A549 (cell line): ENCODE data around the gene ADARB2. TPM values are rescaled to one million over a fixed set of nuclear protein-coding genes. Genes with fewer than 3 reads are reported as not detected.

Source experiments
- ATAC-seq, 2 experiments: fragments of 200-7000 bp in 1 of 2; fragments of >200 bp in 1 of 2; cut with Nextera tagmentation in 1 of 2; cut with Tn5 transposase in 1 of 2; 3 replicates each; pipeline versions ENCODE4 v1.8.0 to v1.9.1; 2018 to 2020; ENCODE audit warnings: mild to moderate bottlenecking in 1 of 2, moderate library complexity in 1 of 2
- CTCF ChIA-PET: fragments of 300-600 bp; sonication (Branson Sonifier 250); formaldehyde crosslinking; extraction: SDS; loops from one replicate; lab custom pipeline; 2021; ENCODE audit warnings: antibody characterized with exemption, inconsistent platforms; lab: Yijun Ruan, JAX
- POLR2A ChIA-PET: fragments of 350-600 bp; formaldehyde crosslinking; extraction: SDS; loops from one replicate; lab custom pipeline; 2021; ENCODE audit warnings: antibody characterized with exemption, inconsistent platforms; lab: Yijun Ruan, JAX
- DNase-seq, 2 experiments: peaks; one replicate each; pipeline versions ENCODE4 v3.0.0 to v3.0.0-alpha.2; 2011 to 2016; ENCODE audit warnings: low read depth in 1 of 2, low spot score in 1 of 2
- FAIRE-seq: peaks from 2 replicates; lab custom pipeline; 2011; peaks lifted over from hg19 to GRCh38; lab: Jason Lieb, UNC
- H3K27ac ChIP-seq, 2 experiments: fragments of >200 bp; sonication (Bioruptor Twin); formaldehyde crosslinking; 3 replicates each; pipeline ENCODE4 v1.5.1; 2016 to 2017
- H3K4me1 ChIP-seq: fragments of >200 bp; sonication (Bioruptor Twin); formaldehyde crosslinking; 3 replicates; pipeline ENCODE4 v1.6.1; 2016
- H3K4me2 ChIP-seq: fragments of >200 bp; sonication (Bioruptor Twin); formaldehyde crosslinking; 3 replicates; pipeline ENCODE4 v1.6.1; 2016
- H3K4me3 ChIP-seq: fragments of >200 bp; sonication (Bioruptor Twin); formaldehyde crosslinking; 3 replicates; pipeline ENCODE4 v1.5.1; 2016
- H3K9me3 ChIP-seq: fragments of >200 bp; sonication (Bioruptor Twin); formaldehyde crosslinking; 3 replicates; pipeline ENCODE4 v1.6.1; 2016
- BHLHE40 ChIP-seq: IDR thresholded peaks from 2 replicates; pipeline ENCODE4 v1.6.1; 2012; ENCODE audit warnings: low read depth, low read length, inconsistent platforms
- CEBPB ChIP-seq, 2 experiments: fragments of >200 bp in 1 of 2; sonication (Bioruptor Twin) in 1 of 2; formaldehyde crosslinking in 1 of 2; IDR thresholded peaks; 2 replicates each; pipeline ENCODE4 v1.6.1; 2012 to 2016
- CHD4 ChIP-seq: fragments of 200-600 bp; sonication (generic); IDR thresholded peaks from 2 replicates; pipeline ENCODE4 v1.6.1; 2016; ENCODE audit warnings: antibody characterized with exemption, mild to moderate bottlenecking, borderline replicate concordance
- E2F6 ChIP-seq: IDR thresholded peaks from 2 replicates; pipeline ENCODE4 v1.6.1; 2012; ENCODE audit warnings: low read depth, borderline replicate concordance
- ESRRA ChIP-seq: fragments of 150-350 bp; IDR thresholded peaks from 2 replicates; pipeline ENCODE4 v1.6.1; 2014; ENCODE audit warnings: mild to moderate bottlenecking, low read length, borderline replicate concordance
- FOSB ChIP-seq: fragments of 250-450 bp; sonication (Bioruptor Pico); IDR thresholded peaks from 2 replicates; pipeline ENCODE4 v1.5.0; 2020; ENCODE audit warnings: mild to moderate bottlenecking, moderate library complexity
- HEYL ChIP-seq: fragments of 250-450 bp; sonication (Bioruptor Pico); IDR thresholded peaks from 2 replicates; pipeline ENCODE4 v1.8.0; 2021; ENCODE audit warnings: mild to moderate bottlenecking, moderate library complexity
- HOXA7 ChIP-seq: fragments of 250-450 bp; sonication (Bioruptor Pico); IDR thresholded peaks from 2 replicates; pipeline ENCODE4 v1.5.0; 2020; ENCODE audit warnings: mild to moderate bottlenecking, moderate library complexity
- HOXB13 ChIP-seq: fragments of 250-450 bp; sonication (Bioruptor Pico); IDR thresholded peaks from 2 replicates; pipeline ENCODE4 v1.5.0; 2020; ENCODE audit warnings: low read depth, mild to moderate bottlenecking, moderate library complexity
- KDM5A ChIP-seq: fragments of 200-600 bp; sonication (generic); IDR thresholded peaks from 2 replicates; pipeline ENCODE4 v1.6.1; 2016; ENCODE audit warnings: antibody characterized with exemption, mild to moderate bottlenecking
- MAZ ChIP-seq: fragments of 150-350 bp; IDR thresholded peaks from 2 replicates; pipeline ENCODE4 v1.6.1; 2014; ENCODE audit warnings: antibody characterized with exemption, low read depth, low read length, borderline replicate concordance
- NPAS2 ChIP-seq: fragments of 250-450 bp; sonication (Bioruptor Pico); IDR thresholded peaks from 2 replicates; pipeline ENCODE4 v1.8.0; 2022; ENCODE audit warnings: mild to moderate bottlenecking, moderate library complexity, borderline replicate concordance
- PBX3 ChIP-seq: IDR thresholded peaks from 2 replicates; pipeline ENCODE4 v1.6.1; 2012
- RCOR1 ChIP-seq: fragments of 150-350 bp; IDR thresholded peaks from 2 replicates; pipeline ENCODE4 v1.6.1; 2014; ENCODE audit warnings: antibody characterized with exemption, low read length, low read depth
- RFX5 ChIP-seq: fragments of 450-650 bp; IDR thresholded peaks from 2 replicates; pipeline ENCODE4 v1.7.1; 2014; ENCODE audit warnings: antibody characterized with exemption, mild to moderate bottlenecking, moderate library complexity
- SMC3 ChIP-seq: fragments of >200 bp; sonication (Bioruptor Twin); formaldehyde crosslinking; IDR thresholded peaks from 3 replicates; pipeline ENCODE4 v1.6.1; 2018; ENCODE audit warnings: inconsistent platforms
- TFCP2L1 ChIP-seq: fragments of 250-450 bp; sonication (Bioruptor Pico); IDR thresholded peaks from 2 replicates; pipeline ENCODE4 v1.5.0; 2021; ENCODE audit warnings: mild to moderate bottlenecking
- ZC3H11A ChIP-seq: fragments of 450-650 bp; IDR thresholded peaks from 2 replicates; pipeline ENCODE4 v1.6.1; 2014; ENCODE audit warnings: antibody characterized with exemption, mild to moderate bottlenecking
- ZNF302 ChIP-seq: fragments of 250-450 bp; sonication (Bioruptor Pico); IDR thresholded peaks from 2 replicates; pipeline ENCODE4 v1.9.0; 2021; ENCODE audit warnings: inconsistent platforms, mild to moderate bottlenecking, moderate library complexity
- WGBS: methylation state at CpG from one replicate; pipeline ENCODE4 v1.1.6; 2017; ENCODE audit errors: missing lambda C conversion rate; 5-methylcytosine and 5-hydroxymethylcytosine counted together
- polyA plus RNA-seq, 4 experiments: library from polyadenylated mRNA; depleted of rRNA in 3 of 4; stranded (reverse); fragments of >200 nt; fragmentation: RNase III in 1 of 4; extraction: RNeasy Plus Mini Kit Qiagen cat#74134 plus additional on column Dnase treatment in 1 of 4; gene quantifications; 2 replicates in 3 of 4; 3 replicates in 1 of 4; pipeline ENCODE4 v1.2.3, GENCODE V29; 2011 to 2017
- TF ChIP-seq, protein P1 (sequence below): fragments of 150-350 bp; IDR thresholded peaks from 2 replicates; pipeline ENCODE4 v1.6.1; 2014; ENCODE audit warnings: low read depth, mild to moderate bottlenecking, low read length
- TF ChIP-seq, protein P2 (sequence below): fragments of 250-450 bp; sonication (Bioruptor Pico); IDR thresholded peaks from 2 replicates; pipeline ENCODE4 v1.5.0; 2020; ENCODE audit warnings: low read depth, mild to moderate bottlenecking, moderate library complexity

The ADARB2 gene
- polyA plus RNA-seq, 2 of the 4 experiments (the other 2 are of a cell fraction) = not detected

DNA sequence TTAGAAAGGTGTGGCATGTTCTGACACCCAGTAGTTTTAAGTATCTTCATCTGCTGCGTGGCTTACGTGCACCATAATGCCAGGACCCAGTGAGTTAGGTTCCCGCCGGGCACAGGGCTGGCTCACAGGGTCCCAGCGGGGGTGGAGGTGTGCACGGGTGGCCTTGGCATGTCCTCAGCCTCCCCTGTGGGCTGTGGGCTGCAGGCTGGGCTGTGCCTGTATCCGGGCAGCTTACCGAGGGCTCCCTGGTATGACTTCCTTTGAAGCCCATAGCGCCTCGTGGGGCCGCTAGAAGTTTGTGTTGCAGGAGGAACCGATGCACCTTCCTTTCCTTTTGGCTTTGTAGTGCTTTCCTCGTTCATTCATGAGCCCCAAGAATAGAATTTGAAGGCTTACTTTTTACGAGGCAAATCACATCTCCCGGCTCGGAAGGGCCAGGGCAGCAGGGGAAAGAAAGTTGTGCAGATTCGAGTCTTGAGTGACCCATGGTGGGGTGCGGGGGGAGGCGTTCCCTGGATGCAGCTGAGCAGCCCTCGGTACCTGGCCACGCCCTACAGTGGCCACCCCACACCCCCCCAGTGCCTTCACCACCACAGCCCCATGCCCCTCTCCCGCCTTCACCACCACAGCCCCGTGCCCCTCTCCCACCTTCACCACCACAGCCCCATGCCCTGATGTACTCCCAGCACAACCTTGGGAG is 568.0 kb downstream of the ADARB2 start:
- Histone ChIP-seq H3K27ac (no peak overlapping the region), H3K9me3 (no peaks in the 10 kb centered on the region), H3K4me1 (no peaks in the 10 kb centered on the region), H3K4me2 (peak overlapping the region; percentile 25; the same call in 1 of the 3 replicates), H3K4me3 (no peak overlapping the region)
- DNase-seq (no peak), FAIRE-seq (no peak), ATAC-seq (no peak; a peak in 1 of 6 replicates)
- no peak for TF ChIP-seq ESRRA
- no peak for TF ChIP-seq PBX3
- TF ChIP-seq BHLHE40 = no peak
- no peak for TF ChIP-seq ZNF302
- TF ChIP-seq SMC3 = no peak
- no peak for TF ChIP-seq E2F6
- TF ChIP-seq MAZ = no peak
- no peak for TF ChIP-seq TFCP2L1
- 23% methylated on average over 20 of the region's 23 CpGs for WGBS
- ChIA-PET CTCF (no interaction called here), POLR2A (no interaction called here)

GRCh38 chr10:1168763-1169162 is 568.6 kb downstream of the ADARB2 start:
- DNase-seq = no peak
- no peak for TF ChIP-seq HOXB13 (CRISPR knock-in tag)
- TF ChIP-seq KDM5A = no peak
- no peak for TF ChIP-seq NPAS2
- no peak for TF ChIP-seq CEBPB (IDR thresholded peaks at IDR 0.05)
- TF ChIP-seq RCOR1 = no peak
- TF ChIP-seq HOXA7 (CRISPR knock-in tag) = no peak
- no peak for TF ChIP-seq CHD4
- TF ChIP-seq, protein P1, sequence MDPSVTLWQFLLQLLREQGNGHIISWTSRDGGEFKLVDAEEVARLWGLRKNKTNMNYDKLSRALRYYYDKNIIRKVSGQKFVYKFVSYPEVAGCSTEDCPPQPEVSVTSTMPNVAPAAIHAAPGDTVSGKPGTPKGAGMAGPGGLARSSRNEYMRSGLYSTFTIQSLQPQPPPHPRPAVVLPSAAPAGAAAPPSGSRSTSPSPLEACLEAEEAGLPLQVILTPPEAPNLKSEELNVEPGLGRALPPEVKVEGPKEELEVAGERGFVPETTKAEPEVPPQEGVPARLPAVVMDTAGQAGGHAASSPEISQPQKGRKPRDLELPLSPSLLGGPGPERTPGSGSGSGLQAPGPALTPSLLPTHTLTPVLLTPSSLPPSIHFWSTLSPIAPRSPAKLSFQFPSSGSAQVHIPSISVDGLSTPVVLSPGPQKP = no peak
- no peak for TF ChIP-seq HEYL
- TF ChIP-seq ZNF302 = no peak
- no peak for TF ChIP-seq ZC3H11A
- no peak for TF ChIP-seq FOSB
- no peak for TF ChIP-seq RFX5
- TF ChIP-seq BHLHE40 = no peak
- TF ChIP-seq, protein P2, sequence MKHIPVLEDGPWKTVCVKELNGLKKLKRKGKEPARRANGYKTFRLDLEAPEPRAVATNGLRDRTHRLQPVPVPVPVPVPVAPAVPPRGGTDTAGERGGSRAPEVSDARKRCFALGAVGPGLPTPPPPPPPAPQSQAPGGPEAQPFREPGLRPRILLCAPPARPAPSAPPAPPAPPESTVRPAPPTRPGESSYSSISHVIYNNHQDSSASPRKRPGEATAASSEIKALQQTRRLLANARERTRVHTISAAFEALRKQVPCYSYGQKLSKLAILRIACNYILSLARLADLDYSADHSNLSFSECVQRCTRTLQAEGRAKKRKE (CRISPR knock-in tag) = no peak
- no peak for ATAC-seq
- Histone ChIP-seq H3K9me3 (no peaks in the 10 kb centered on the region), H3K4me3 (no peak overlapping the region), H3K27ac (no peak overlapping the region), H3K4me2 (no peak overlapping the region), H3K4me1 (no peaks in the 10 kb centered on the region)
- WGBS = 44% methylated on average over 11 of the region's 13 CpGs
- FAIRE-seq = no peak
- ChIA-PET POLR2A (no interaction called here), CTCF (no interaction called here)

DNA sequence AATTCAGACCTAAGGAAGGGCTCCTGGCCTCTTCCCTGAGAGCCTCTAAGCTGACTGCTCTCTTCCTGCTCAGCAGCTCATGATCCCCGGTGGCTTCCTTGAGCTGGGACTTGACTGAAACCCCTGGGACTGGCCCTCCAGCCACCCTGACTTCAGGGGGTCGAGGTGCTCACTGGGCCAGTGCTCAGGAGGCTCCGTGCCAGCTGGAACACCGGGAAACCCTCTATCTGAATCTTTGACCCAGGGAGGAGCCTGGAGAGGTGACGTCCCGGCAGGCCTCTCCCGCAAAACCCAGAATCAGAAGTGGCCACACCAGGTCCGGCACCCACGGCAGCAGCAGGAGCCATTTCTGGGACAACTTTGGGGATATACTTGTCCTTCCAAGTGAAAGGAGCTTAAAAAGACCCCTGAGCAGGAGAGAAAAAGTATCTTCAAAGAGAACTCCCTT is 570.5 kb downstream of the ADARB2 start:
- FAIRE-seq (no peak), DNase-seq (no peak), ATAC-seq (no peak)
- no peak for TF ChIP-seq ZC3H11A
- no peak for TF ChIP-seq TFCP2L1
- Histone ChIP-seq H3K9me3 (no peaks in the 10 kb centered on the region), H3K27ac (no peak overlapping the region), H3K4me3 (no peak overlapping the region), H3K4me2 (no peak overlapping the region), H3K4me1 (no peaks in the 10 kb centered on the region)
- CTCF ChIA-PET = interaction anchor here (0.5 kb wide), 1 partner anchor 1756 kb away, joined by 3 read pairs; no protein-coding TSS in a partner anchor
- POLR2A ChIA-PET = no interaction called here
- 35% methylated on average over 7 of the region's 9 CpGs for WGBS
